ENCODE data around the gene SLC18B1. TPM values are rescaled to one million over a fixed set of nuclear protein-coding genes. Genes with fewer than 3 reads are reported as not detected.
"Not testable (repeated sequence)": the region's sequence is repeated elsewhere in the genome, so short reads cannot be mapped to it uniquely, and the experiment has no call there.

The SLC18B1 gene
- total RNA-seq, 1 donor = 6.9 TPM

DNA sequence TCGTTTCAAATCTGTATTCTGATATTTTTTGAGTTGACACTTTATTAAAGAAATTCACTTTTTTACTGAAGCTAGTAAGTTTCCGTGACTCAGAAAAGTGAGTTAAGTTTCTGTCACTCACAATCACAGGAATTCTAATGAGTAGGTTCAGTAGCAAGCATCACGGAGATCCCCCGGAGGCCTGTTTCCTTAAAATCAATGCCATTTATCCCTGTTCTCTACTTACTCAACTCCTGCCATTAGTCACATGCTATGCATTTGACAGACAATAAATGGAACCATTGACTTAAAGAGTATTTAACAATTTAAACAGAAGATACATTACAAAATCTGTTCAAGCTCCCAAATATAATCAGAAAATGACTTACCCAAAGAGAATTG, 9.1 kb downstream of the SLC18B1 start:
- no peaks in the 10 kb centered on the region for H3K9me3 ChIP-seq (ENCODE audit: low read depth, low read length)
- no peaks in the 10 kb centered on the region for H3K79me2 ChIP-seq (ENCODE audit: insufficient read depth, low read length)
- no peaks in the 10 kb centered on the region for H4K20me1 ChIP-seq (ENCODE audit: insufficient read depth, low read length)
- TF ChIP-seq, protein P1, sequence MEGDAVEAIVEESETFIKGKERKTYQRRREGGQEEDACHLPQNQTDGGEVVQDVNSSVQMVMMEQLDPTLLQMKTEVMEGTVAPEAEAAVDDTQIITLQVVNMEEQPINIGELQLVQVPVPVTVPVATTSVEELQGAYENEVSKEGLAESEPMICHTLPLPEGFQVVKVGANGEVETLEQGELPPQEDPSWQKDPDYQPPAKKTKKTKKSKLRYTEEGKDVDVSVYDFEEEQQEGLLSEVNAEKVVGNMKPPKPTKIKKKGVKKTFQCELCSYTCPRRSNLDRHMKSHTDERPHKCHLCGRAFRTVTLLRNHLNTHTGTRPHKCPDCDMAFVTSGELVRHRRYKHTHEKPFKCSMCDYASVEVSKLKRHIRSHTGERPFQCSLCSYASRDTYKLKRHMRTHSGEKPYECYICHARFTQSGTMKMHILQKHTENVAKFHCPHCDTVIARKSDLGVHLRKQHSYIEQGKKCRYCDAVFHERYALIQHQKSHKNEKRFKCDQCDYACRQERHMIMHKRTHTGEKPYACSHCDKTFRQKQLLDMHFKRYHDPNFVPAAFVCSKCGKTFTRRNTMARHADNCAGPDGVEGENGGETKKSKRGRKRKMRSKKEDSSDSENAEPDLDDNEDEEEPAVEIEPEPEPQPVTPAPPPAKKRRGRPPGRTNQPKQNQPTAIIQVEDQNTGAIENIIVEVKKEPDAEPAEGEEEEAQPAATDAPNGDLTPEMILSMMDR (IDR thresholded peaks at IDR 0.05; ENCODE audit: extremely low read depth, low read depth, low read length) = no peak
- H3K27ac ChIP-seq (ENCODE audit: low read depth, low read length) = no peak overlapping the region
- no peak overlapping the region for H3K4me3 ChIP-seq (ENCODE audit: insufficient read depth, low read length)
- no peak for DNase-seq (ENCODE audit: insufficient read length, low spot score, missing footprints)
- no peak overlapping the region for H2AFZ ChIP-seq (ENCODE audit: low read length)
- H3K36me3 ChIP-seq (ENCODE audit: insufficient read depth, low read length) = no peaks in the 10 kb centered on the region
- no peaks in the 10 kb centered on the region for H3K27me3 ChIP-seq (ENCODE audit: insufficient read depth, low read length)
- H3K4me2 ChIP-seq (ENCODE audit: insufficient read depth, low read length) = no peak overlapping the region
- no peaks in the 10 kb centered on the region for H3K4me1 ChIP-seq (ENCODE audit: insufficient read depth, low read length)

DNA sequence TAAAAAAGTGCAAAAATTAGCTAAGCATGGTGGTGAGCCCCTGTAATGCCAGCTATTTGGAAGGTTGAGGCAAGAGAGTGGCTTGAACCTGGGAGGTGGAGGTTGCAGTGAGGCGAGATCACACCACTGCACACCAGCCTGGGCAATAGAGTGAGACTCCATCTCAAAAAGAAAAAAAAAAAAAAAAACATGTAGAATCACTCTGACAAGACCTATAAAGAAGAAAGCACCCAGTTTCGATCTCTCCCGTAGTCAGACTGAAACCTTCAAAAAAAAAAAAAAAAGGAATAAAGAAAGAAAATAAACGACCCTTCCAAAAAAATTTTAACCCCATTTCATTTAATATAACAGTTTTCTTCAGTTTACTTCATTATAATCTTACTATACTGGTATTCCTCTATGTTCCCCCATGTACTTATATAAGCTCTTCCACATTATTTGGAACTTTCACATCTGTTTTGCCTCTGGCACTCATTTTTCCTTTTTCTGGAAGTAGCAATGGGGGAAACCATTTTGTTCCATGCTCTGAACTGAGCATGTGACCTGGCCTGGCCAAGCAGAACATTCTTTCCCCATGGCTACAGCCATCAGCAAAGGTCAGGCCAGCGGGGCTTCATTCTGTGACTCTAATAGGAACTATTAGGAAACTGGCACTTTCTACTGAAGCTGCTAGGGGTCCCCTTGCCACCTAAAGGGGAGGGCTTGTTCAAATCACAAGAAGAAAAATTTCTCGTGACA, 9.6 kb downstream of the SLC18B1 start:
- H3K9me3 ChIP-seq (ENCODE audit: low read depth, low read length) = no peaks in the 10 kb centered on the region
- H3K79me2 ChIP-seq (ENCODE audit: insufficient read depth, low read length) = no peaks in the 10 kb centered on the region
- no peak overlapping the region for H3K4me2 ChIP-seq (ENCODE audit: insufficient read depth, low read length)
- TF ChIP-seq, protein P1 (IDR thresholded peaks at IDR 0.05; ENCODE audit: extremely low read depth, low read depth, low read length) = no peak
- DNase-seq (ENCODE audit: insufficient read length, low spot score, missing footprints) = no peak
- H3K4me1 ChIP-seq (ENCODE audit: insufficient read depth, low read length) = no peaks in the 10 kb centered on the region
- no peak overlapping the region for H3K4me3 ChIP-seq (ENCODE audit: insufficient read depth, low read length)
- H4K20me1 ChIP-seq (ENCODE audit: insufficient read depth, low read length) = no peaks in the 10 kb centered on the region
- no peaks in the 10 kb centered on the region for H3K27me3 ChIP-seq (ENCODE audit: insufficient read depth, low read length)
- no peak overlapping the region for H2AFZ ChIP-seq (ENCODE audit: low read length)
- no peak overlapping the region for H3K27ac ChIP-seq (ENCODE audit: low read depth, low read length)
- H3K36me3 ChIP-seq (ENCODE audit: insufficient read depth, low read length) = no peaks in the 10 kb centered on the region

DNA sequence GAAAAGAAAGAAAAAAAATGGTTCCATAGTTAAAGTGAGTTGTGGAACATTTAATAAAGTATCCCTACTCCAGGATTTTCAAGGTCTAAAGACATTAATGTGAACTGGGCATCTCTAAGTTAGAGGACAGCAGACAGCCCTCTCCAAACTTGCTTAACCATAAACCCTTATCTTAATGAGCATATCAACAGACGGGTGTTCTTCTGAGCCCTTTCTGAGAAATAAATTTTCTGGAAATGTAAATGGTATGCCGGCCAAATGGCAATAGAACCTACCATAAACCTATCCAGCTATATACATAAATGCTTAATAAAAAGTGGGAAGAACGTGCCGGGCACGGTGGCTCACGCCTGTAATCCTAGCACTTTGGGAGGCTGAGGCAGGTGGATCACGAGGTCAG, 12.5 kb downstream of the SLC18B1 start:
- H3K4me1 ChIP-seq (ENCODE audit: insufficient read depth, low read length) = no peaks in the 10 kb centered on the region
- TF ChIP-seq, protein P1 (IDR thresholded peaks at IDR 0.05; ENCODE audit: extremely low read depth, low read depth, low read length) = no peak
- no peaks in the 10 kb centered on the region for H3K36me3 ChIP-seq (ENCODE audit: insufficient read depth, low read length)
- no peak overlapping the region for H3K4me3 ChIP-seq (ENCODE audit: insufficient read depth, low read length)
- H3K4me2 ChIP-seq (ENCODE audit: insufficient read depth, low read length) = no peak overlapping the region
- no peaks in the 10 kb centered on the region for H3K79me2 ChIP-seq (ENCODE audit: insufficient read depth, low read length)
- no peaks in the 10 kb centered on the region for H3K9me3 ChIP-seq (ENCODE audit: low read depth, low read length)
- H2AFZ ChIP-seq (ENCODE audit: low read length) = no peak overlapping the region
- H3K27ac ChIP-seq (ENCODE audit: low read depth, low read length) = no peak overlapping the region
- H3K27me3 ChIP-seq (ENCODE audit: insufficient read depth, low read length) = no peaks in the 10 kb centered on the region
- no peak for DNase-seq (ENCODE audit: insufficient read length, low spot score, missing footprints)
- no peaks in the 10 kb centered on the region for H4K20me1 ChIP-seq (ENCODE audit: insufficient read depth, low read length)

DNA sequence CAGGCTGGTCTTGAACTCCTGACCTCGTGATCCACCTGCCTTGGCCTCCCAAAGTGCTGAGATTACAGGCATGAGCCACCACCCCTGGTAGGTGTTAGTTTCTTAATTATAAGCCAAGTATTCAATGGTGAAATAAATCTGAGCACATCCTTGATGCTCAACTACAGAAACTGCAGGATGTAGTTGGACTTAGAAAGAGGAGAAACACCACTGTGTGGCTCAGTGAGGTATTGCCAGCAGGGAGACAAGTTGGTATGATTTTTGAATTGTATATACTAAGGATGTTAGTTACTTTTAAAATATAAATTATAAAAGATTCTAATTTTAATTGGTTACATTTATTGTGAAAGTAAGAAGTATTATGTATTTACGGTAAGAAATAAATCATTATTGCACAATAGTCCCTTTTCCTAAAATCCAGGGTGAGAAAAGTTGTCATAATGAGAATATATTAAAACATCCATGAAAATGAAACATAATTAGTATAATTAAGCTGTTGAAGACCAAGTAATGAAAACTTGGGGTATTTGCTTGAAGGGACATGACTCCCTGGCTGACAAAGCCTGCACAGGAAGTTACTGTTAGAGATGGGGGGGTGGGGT, 17.6 kb downstream of the SLC18B1 start:
- no peak overlapping the region for H3K27ac ChIP-seq (ENCODE audit: low read depth, low read length)
- H3K4me3 ChIP-seq (ENCODE audit: insufficient read depth, low read length) = no peak overlapping the region
- TF ChIP-seq, protein P1 (IDR thresholded peaks at IDR 0.05; ENCODE audit: extremely low read depth, low read depth, low read length) = peak; percentile 50
- no peak overlapping the region for H3K4me2 ChIP-seq (ENCODE audit: insufficient read depth, low read length)
- no peak overlapping the region for H2AFZ ChIP-seq (ENCODE audit: low read length)
- H3K9me3 ChIP-seq (ENCODE audit: low read depth, low read length) = no peaks in the 10 kb centered on the region
- no peaks in the 10 kb centered on the region for H3K4me1 ChIP-seq (ENCODE audit: insufficient read depth, low read length)
- no peaks in the 10 kb centered on the region for H3K79me2 ChIP-seq (ENCODE audit: insufficient read depth, low read length)
- H3K36me3 ChIP-seq (ENCODE audit: insufficient read depth, low read length) = no peaks in the 10 kb centered on the region
- no peaks in the 10 kb centered on the region for H4K20me1 ChIP-seq (ENCODE audit: insufficient read depth, low read length)
- no peaks in the 10 kb centered on the region for H3K27me3 ChIP-seq (ENCODE audit: insufficient read depth, low read length)
- no peak for DNase-seq (ENCODE audit: insufficient read length, low spot score, missing footprints)

DNA sequence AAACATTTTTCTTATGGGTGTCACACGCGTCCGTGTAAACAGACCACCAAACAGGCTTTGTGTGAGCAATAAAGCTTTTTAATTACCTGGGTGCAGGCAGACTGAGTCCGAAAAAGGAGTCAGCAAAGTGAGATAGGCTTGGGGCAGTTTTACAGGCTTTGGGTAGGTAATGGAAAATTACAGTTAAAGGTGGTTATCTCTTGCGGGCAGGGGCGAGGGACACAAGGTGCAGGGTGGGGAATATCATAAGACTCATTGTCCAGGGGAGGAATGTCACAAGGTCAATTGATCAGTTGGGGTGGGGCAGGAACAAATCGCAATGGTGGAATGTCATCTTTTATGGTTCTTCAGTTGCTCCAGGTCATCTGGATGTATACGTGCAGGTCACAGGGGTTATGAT, 20.6 kb downstream of the SLC18B1 start:
- H3K9me3 ChIP-seq (ENCODE audit: low read depth, low read length); H3K27ac ChIP-seq (ENCODE audit: low read depth, low read length); H3K4me1 ChIP-seq (ENCODE audit: insufficient read depth, low read length); H3K27me3 ChIP-seq (ENCODE audit: insufficient read depth, low read length); H3K79me2 ChIP-seq (ENCODE audit: insufficient read depth, low read length); H4K20me1 ChIP-seq (ENCODE audit: insufficient read depth, low read length); DNase-seq (ENCODE audit: insufficient read length, low spot score, missing footprints); H3K4me2 ChIP-seq (ENCODE audit: insufficient read depth, low read length); H3K36me3 ChIP-seq (ENCODE audit: insufficient read depth, low read length); H3K4me3 ChIP-seq (ENCODE audit: insufficient read depth, low read length); H2AFZ ChIP-seq (ENCODE audit: low read length): not testable (repeated sequence)

Data from osteoblast (primary cell).